ENCODE measurements around the gene STPG1.
"Not testable (repeated sequence)": the region's sequence is repeated elsewhere in the genome, so short reads cannot be mapped to it uniquely, and the experiment has no call there.

The STPG1 gene, protein sequence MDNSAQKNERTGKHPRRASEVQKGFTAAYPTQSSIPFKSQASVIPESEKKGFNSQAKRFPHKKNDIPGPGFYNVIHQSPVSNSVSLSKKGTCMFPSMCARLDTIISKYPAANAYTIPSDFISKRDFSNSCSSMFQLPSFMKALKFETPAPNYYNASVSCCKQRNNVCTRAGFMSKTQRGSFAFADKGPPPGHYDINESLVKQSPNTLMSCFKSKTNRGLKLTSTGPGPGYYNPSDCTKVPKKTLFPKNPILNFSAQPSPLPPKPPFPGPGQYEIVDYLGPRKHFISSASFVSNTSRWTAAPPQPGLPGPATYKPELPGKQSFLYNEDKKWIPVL
- 3.2 to 5.9 (median 4.3) reads per million in 4 donors for total RNA-seq

DNA sequence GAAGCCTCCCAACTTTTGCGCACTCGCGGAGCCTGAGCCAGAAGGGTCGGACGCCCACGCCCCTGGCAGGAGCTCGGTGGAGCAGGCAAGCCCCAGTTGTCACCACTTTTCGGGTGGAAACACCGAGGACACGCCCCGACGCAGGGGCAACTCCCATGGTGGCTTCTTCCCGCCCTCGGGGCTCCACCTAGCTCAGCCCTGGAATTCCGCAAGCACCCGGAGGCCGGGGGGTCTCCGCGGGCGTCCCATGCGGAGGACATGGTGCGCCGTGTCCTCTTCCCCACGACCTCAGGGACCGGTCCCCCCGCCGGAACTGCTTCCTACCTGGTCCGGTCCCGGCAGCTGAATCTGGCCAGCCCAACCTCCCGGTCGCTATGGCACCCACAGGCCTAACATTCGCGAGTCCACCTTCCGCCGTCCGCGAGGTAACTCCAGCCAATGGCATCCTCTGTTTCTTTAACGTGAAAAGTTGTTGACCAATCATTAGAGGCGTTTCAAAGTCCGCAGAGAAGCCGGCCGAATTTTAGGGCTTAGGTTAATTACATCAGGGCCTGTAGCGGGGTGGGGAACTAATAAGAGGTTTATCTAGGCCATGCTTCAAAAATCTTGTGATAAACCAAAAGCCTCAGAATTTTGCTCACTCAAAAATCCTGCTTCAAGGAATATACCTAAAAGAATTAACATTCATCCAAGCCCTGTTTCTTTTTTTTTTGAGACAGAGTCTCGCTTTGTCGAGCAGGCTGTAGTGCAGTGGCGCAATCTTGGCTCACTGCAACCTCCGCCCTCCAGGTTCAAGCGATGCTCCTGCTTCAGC lies at the start of gene STPG1:
Gene STPG1, minus strand, starts transcription at position 433 of the 814 bp plus-strand sequence. CDS start 12,394 bp downstream, outside the sequence.
- DNase-seq: peak; percentile 20 to 87 (median 57)

DNA sequence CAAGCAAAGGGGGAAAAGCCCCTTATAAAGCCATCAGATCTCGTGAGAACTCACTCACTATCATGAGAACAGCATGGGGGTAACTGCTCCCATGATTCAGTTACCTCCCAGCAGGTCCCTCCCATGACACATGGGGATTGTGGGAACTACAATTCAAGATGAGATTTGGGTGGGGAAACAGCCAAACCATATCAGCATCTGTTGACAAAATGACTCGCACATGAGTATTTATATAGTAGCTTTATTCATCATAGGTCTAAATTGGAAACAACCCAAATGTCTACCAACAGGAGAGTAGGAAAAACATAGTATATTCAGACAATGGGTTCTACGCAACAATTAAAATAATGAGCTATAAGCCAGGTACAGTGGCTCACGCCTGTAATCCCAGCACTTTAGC lies 48.5 kb upstream of the STPG1 start:
- DNase-seq: not testable (repeated sequence)

DNA sequence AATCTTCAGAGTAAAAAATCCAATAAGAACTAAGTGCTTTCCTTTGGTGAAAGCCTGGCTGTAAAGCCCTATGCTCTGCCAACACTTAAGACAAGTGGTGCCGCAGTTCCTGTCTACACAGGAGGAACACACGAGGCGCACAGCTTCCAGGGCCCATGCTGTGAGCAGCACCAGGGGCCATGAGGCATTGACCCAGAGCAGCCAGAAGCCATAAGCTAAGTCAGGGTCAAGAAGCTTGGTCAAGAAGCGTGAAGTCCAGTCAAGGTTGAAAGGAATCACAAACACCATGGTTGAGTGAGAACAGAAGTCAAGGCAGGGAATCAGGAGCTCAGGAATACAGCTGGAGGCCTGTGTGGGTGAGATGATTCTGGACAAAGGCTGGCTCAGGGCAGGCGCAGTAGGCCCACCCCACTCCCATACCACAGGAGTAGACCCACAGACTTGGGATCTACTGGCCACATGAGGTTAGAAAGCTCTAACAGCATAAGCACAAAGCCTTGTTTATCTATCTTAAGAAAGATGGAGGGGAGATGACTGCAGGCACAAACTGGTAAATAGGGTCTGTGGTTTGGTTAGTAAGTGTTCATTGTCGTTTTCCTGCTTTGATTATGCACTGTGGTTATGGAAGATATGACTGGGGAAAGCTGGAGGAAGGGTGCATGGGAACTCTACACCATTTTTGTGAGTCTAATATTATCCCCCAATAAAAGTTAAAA lies 46.1 kb upstream of the STPG1 start:
- no peak for DNase-seq

DNA sequence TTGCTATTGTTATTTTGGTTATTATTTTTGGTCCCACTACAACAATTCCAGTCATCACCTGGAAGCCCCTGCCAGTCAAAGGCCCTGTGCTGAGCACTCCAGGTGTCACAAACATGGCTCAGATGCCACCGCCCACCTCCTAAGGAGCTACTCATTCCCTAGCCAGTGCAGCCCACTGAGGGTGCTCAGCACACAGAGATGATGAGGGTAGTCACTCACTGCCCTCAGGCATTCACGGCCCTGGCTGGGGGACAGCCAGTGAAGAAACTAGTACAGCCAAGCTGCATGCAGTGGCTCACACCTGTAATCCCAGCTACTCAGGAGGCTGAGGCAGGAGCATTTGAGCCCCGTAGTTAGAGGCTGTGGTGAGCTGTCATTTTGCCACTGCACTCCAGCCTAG lies 44.3 kb upstream of the STPG1 start:
- no peak for DNase-seq

DNA sequence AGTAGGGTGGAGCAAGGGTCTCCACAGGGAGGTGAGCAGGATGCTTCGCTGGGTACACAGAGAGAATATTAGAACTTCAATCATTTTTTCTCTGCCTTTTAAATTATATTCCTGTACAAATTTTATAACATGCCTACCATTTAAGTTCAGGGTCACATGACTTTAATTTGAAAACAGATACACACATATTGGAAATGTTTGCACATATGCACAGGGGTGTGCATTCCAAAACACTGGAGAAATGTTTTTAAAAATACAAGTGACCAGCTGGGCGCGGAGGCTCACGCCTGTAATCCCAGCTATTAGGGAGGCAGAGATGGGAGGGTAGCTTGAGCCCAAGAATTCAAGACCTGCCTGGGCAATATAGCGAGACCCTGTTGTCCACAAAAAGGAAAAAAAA lies 41.7 kb upstream of the STPG1 start:
- no peak for DNase-seq

DNA sequence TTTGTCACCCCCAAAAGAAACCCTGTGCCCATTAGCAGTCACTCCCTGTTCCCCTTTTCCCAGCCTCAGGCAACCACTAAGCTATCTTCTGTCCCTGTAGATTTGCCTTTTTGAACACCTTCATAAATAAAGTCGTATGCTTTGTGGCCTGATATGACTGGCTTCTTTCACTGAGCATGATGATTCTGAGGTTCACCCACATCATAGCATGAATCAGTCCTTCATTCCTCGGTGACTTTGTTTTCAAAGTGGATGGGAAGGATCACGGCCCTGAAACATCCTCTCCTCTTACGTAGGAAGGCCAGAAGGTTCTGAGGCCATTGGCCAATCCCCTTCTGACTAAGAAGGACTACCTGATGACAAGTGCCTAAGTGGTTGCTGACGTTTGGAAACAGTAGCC lies 41.1 kb upstream of the STPG1 start:
- no peak for DNase-seq

DNA sequence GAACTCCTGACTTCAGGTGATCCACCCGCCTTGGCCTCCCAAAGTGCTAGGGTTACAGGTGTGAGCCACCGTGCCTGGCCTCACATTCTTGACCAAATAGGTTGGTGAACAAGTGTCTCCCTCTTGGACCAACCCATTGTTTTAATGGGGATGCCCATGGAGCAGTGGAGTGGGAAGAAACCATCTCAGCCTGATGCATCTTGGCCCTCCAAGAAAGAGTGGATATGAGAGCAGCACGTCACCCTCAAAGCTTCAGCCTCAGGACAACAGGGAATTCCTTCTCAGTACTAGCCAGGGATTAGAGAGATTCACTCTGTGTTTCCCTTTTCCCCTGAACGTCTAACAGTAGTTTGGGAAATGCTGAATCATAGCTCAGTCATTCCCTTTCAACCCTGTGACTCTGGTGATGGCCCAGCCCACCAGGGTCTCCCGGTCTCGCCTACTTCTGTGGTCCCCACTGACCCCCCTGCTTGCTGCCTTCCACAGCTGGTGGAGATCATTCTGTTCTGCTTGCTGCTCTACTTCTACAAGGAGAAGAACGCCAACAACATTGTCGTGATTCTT lies 39.4 kb upstream of the STPG1 start:
- DNase-seq: no peak

DNA sequence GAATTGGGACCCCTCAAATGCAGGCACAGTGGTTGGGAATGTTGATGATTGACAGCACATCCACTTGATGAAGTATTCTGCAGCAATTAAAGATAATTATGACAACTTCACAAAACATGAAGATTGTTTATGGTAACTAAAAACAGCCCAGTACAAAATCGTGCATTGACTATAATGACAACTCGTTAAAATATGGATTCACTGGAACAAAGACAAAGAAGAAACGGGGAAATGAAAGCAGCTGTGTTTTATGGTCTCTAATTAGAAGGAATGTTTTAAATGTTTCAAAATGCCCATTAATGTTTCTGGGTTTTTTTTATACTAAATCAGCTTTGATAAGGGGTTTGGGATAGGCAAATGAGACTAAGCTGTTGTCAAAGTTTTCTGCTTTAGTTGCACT lies 38.2 kb upstream of the STPG1 start:
- no peak for DNase-seq

DNA sequence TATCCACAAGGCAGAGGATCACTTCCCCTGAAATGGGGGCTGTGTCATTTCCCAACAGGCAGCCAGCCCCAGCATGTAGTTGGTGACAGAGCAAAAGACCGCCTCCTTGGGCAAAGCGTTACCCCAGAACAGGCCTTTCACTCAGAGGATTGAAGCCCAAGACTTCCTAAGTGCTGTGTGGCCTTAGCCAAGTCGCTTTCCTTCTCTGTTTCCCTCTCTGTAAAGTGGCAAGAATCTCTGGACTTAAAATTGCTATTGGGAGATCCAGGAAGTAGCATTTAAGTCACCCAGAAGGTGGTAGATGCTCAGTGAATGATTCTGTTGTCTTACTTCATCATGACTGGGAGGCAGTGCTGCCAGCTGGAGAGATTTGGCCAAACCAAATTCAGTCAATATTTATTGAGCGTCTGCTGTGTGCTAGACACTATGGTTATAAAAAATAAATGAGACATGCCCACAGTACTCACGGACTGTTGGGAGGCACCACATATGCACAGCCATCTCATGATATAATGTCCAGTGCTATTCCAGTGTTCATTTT lies 37.3 kb upstream of the STPG1 start:
- DNase-seq: no peak

DNA sequence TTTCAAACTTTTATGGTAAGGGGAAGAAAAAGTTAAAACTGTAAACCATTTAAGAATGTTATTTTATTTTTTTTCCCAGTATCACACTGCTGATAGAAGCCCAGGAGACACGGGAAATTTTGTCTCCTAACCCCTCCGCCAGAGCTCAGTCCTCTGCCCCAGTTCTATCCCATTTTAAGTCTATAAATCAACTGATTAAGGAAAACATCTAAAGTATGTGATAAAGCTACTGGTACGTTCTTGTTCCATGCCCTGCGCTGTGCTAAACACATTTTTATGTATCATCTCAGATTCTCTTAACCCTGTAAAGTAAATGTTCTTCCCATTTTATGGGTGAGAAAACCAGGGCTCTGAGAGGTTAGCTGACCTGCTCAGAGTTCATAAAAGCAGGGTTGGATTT lies 36.7 kb upstream of the STPG1 start:
- no peak for DNase-seq

DNA sequence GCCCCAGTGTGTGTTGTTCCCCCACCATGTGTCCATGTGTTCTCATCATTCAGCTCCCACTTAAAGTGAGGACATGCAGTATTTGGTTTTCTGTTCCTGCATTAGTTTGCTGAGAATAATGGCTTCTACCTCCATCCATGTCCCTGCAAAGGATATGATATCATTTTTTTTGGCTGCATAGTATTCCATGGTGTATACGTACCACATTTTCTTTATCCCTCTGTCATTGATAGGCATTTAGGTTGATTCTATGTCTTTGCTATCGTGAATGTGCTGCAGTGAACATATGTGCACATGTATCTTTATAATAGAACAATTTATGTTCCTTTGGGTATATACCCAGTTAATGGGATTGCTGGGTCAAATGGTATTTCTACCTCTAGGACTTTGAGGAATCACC lies 32.9 kb upstream of the STPG1 start:
- DNase-seq: not testable (repeated sequence)

DNA sequence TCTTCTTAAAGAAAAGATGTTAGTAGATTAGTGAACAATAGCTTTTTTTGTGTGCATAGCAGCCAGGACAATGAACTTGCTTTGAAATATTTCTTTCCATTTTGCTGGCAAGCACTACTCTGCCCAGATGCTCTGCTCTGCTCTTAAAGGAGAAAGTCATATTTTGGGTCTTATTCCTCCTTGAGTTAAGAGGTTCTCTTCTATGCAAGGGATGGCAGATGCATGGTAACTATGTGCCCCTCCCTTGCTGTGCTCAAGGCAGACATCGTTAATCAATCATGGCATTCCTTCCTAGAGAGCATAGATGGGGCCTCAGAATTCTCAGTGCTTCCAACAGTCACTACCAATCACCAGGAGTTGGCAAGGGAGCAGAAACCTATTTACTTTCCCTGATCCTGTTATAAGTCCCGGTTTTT lies 29.7 kb upstream of the STPG1 start:
- no peak for DNase-seq

DNA sequence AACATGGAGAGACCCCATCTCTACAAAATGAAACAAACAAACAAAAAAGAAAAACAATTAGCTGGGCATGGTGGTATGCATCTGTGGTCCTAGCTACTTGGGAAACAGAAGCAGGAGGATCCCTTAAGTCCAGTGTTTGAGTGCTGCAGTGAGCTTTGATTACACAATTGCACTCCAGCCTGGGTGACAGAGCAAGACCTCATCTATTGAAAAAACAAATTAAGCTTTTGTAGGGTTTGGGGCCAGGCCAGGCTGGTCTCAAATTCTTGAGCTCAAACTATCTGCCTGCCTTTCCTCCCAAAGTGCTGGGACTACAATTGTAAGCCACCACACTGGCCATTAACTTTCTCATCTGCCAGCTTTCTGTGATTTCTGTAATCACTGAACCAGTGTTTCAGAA lies 29.2 kb upstream of the STPG1 start:
- DNase-seq: no peak

DNA sequence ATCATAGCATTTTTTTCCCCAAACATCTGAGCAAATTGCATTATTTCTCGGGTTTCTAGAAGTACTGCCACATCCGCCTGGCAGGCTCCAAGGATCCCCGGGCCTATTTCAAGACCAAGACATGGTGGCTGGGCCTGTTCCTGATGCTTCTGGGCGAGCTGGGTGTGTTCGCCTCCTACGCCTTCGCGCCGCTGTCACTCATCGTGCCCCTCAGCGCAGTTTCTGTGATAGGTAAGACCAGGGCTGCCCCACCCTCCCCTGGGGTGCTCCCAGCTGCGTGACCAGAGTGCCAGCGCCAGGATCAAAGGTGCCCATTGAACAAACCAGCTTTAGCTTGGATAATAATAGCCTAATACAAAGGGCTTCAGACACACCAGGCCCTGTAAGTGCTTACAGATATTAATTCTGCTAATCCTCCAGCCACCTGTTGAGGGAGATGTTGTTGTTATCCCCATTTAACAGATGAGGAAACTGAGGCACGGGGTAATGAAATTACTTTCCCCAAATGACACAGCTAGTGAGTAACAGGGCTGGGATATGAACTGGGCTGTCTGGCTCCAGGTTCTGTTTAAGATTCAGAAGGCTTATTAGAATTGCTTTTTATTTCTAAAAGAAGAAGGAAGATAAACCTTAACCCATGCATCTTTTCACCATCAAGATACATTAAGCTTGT lies 28.6 kb upstream of the STPG1 start:
- no peak for DNase-seq

DNA sequence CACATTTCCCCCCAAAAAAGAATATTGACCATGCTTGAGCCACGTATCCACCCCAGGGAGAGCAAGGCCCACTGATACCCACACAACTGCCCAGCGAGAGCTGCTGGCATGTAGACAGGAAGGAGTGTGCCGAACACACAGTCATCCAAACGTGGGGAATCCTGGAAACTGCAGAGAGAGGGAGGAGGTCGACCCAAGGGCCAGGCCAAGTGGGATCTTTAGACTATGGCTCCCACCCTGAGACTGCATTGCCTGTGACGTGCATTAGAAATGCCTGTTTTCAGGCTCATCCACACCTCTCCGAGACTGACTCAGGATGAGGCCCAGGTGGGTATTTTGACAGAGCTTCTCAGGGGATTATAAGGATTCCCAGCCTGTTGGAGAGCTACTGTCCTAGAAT lies 27.9 kb upstream of the STPG1 start:
- DNase-seq: no peak

DNA sequence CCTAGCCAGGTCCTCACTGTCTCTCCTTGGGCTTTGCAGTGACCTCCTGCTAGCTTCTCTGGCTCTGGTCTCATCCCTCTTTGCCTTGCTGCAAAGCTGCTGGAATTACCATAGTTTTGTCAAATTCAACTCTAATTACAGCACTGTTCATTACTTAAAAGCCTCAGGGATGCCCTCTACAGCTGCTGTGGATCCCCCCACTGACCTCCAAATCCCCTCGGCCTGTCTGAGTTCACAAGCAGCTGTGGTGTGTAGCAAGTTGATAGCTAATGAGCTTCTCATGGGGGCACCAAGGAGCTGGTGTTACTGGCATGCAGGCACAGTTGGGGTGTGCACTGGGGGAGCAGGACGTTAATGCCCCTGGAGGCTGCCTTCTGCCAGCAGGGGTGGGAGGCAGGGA lies 26.9 kb upstream of the STPG1 start:
- DNase-seq: no peak

DNA sequence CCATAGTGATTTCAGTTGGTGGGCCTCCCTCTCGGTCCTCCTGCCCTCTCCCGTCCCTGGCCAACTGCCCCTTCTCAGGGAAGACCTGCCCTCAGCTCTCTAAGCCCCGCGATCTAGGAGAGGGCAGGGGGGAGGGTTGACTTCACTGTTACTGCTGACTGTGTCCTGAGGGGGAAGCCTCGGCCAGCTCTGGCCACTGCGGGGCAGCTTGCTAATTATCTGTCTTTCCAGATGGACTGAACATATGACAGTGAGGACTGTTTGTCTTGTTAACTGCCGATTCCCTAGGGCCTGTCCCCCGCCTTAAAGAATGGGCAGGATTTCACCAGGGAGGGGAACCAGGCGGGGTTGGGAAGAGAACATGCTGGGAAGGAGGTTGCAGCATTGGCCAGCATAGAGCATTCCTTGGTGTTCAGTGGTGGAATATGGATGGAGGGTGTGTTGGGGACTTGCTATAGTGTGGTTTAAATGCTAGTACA lies 24.9 kb upstream of the STPG1 start:
- no peak for DNase-seq

DNA sequence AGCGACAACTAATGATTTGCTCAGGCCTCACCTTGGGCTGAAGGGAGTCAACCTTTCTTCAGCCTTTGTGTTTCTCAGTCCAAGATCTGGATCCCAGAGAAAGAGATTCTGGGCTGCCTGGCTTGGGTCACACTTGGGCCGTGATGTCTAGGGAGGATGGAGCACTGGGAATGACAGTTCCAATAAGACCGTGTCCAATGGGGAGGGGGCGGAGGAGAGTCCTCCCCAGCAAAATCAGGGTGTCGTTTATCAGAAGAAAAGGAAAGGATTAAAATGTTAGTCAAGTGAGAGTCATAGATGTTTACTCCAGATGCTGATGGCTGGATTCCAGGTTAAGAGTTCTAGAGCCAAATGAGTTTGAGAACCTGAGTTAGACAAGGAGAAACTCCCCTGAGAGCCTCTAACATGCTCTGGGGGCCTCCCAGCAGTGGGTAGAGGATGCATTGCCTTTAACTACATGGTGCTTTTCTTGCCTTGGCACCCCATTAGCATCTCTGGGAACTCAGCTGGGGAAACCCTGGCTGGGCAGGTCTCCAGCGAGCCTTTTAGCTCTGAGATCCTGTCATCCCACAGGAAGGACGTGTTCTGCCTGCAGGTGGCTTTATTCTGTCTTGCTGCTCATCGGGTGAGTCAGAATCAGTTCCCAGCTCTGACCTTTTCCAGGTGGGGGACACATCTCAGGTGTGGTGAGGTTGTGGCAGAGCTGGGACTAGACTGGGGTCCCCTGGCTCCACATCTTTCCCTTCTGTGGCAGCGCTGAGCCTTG lies 24.2 kb upstream of the STPG1 start:
- no peak for DNase-seq

DNA sequence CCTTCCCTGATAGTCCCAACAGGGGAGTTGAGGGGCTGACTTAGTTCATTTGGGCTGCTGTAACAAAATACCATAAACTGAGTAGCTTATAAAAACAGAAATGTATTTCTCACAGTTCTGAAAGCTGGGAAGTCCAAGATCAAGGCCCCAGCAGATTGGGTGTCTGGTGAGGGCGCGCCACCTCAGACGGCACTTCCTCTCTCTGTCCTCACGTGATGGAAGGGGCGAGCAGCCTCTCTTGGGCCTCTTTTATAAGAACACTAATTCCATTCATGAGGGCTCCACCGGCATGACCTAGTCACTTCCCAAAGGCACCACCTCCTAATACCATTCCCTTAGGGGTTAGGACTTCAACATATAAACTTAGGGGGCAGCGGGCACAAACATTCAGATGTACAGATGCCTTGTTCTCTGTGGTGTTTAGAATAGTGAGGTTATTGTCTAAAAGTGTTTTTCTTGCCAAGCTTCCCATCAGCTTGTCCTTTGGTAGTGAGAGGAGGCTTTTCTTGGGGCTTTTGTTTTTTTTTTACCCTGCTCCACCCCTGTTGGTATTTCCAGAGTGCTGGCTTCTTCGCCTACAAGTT lies 22.3 kb upstream of the STPG1 start:
- no peak for DNase-seq

DNA sequence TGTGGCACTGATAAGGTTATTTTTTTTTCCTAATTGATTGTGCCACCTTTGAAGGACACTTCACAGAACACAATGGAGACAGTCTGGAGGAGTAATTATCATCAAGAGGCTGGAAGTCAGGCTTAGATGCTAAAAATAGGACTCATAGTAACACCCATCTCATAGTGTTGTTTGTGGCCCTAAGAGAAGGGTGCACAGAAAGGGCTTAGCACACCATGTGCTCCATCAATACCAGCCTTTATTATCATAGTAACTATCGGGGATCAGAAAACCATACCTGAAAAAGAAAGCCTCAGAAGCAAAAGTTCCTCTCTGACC lies 13.9 kb upstream of the STPG1 start:
- DNase-seq: no peak
